Measurements from ENCODE around the gene RNF34. TPM values are rescaled to one million over a fixed set of nuclear protein-coding genes. Genes with fewer than 3 reads are reported as not detected.

Gene RNF34
- total RNA-seq, 5 donors from 2014 or later (not counting 1 experiment from before 2014, with no cell fraction given) = 71.8 to 94.5 (median 80.8) TPM

DNA sequence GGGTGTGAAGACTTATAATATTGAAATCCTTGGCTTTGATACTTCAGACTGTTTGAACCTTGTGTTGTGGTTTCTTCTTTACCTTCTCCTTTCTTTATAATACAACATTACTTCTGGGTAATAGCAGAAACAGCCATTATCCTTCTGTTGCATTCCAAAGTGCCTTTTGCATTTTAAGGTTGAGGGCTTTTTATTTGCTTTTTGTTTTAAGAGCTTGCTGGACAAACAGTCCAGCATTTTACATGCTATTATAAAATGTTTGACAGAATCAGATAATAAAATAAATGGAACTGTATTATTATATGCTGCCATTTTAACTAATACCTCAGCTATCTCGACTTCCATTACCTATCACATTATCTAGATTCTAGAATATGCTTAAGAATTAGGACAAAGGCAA, 14.0 kb downstream of the RNF34 start:
- Mint-ChIP-seq H3K27me3 (no peaks in the 10 kb centered on the region), H3K9me3 (no peaks in the 10 kb centered on the region), H3K36me3 (peaks cover 23% of the 10 kb centered on the region), H3K4me3 (no peak overlapping the region), H3K27ac (no peak overlapping the region), H3K4me1 (peaks cover 24 to 38% (median 36%) of the 10 kb centered on the region in 3 donors)
- POLR2A ChIA-PET = interaction anchor here (0.5 to 0.7 kb wide), 4 partner anchors 12 to 1784 kb away, joined by 3 to 11 read pairs (median 4); no protein-coding TSS in a partner anchor
- DNase-seq = no peak
- CTCF ChIA-PET = interaction anchor here in 1 of 2 donors (0.5 to 0.6 kb wide), 2 partner anchors 21 to 990 kb away, joined by 5 to 6 read pairs; no protein-coding TSS in a partner anchor
- Histone ChIP-seq H3K9me3 (no peaks in the 10 kb centered on the region), H3K36me3 (ENCODE audit: control insufficient read depth in 2 of 2, extremely low read depth in 1 of 2, insufficient read depth in 1 of 2, low read length in 1 of 2) (peaks cover 5 to 46% of the 10 kb centered on the region in 2 donors), H3K27ac (ENCODE audit: low read length) (no peak overlapping the region), H3K4me3 (ENCODE audit: control insufficient read depth in 1 of 2, extremely low read depth in 1 of 2, low read length in 1 of 2) (no peak overlapping the region), H3K27me3 (replicated peaks in 1 of 2; ENCODE audit: control insufficient read depth in 2 of 2, extremely low read depth in 1 of 2, insufficient read depth in 2 of 2, low read length in 1 of 2) (no peaks in the 10 kb centered on the region), H3K4me1 (ENCODE audit: control insufficient read depth in 1 of 2, extremely low read depth in 1 of 2, insufficient read depth in 2 of 2, low read length in 2 of 2) (no peaks in the 10 kb centered on the region)
- no CpG with 5 or more reads among the region's 1 CpG for WGBS (ENCODE audit: insufficient coverage)
- ATAC-seq (replicated peaks in 1 of 4) = no peak

- Histone ChIP-seq H3K36me3 (ENCODE audit: control insufficient read depth in 2 of 2, extremely low read depth in 1 of 2, insufficient read depth in 1 of 2, low read length in 1 of 2) (peaks cover 5 to 72% of the 10 kb centered on the region in 2 donors), H3K4me1 (ENCODE audit: control insufficient read depth in 1 of 2, extremely low read depth in 1 of 2, insufficient read depth in 2 of 2, low read length in 2 of 2) (no peaks in the 10 kb centered on the region), H3K27me3 (replicated peaks in 1 of 2; ENCODE audit: control insufficient read depth in 2 of 2, extremely low read depth in 1 of 2, insufficient read depth in 2 of 2, low read length in 1 of 2) (no peaks in the 10 kb centered on the region), H3K27ac (ENCODE audit: low read length) (no peak overlapping the region), H3K9me3 (no peaks in the 10 kb centered on the region), H3K4me3 (ENCODE audit: control insufficient read depth in 1 of 2, extremely low read depth in 1 of 2, low read length in 1 of 2) (no peak overlapping the region)
- no peak overlapping the region for H3K4me3 Mint-ChIP-seq
- 100% methylated on average over 1 of the region's 6 CpGs for WGBS (ENCODE audit: insufficient coverage)
- H3K9me3 Mint-ChIP-seq = no peaks in the 10 kb centered on the region
- H3K27ac Mint-ChIP-seq = no peak overlapping the region
- no peaks in the 10 kb centered on the region for H3K27me3 Mint-ChIP-seq
- POLR2A ChIA-PET = no interaction called here
- DNase-seq = no peak
- CTCF ChIA-PET = interaction anchor here in 1 of 2 donors (0.5 to 0.6 kb wide), 2 partner anchors 26 to 367 kb away, joined by 3 to 4 read pairs; no protein-coding TSS in a partner anchor
- peaks cover 48% of the 10 kb centered on the region for H3K36me3 Mint-ChIP-seq
- no peak for ATAC-seq (replicated peaks in 1 of 4)
- peaks cover 19 to 27% (median 19%) of the 10 kb centered on the region in 3 donors for H3K4me1 Mint-ChIP-seq
Measured at GRCh38 chr12:121417847-121418246, 17.9 kb downstream of the RNF34 start.

- ChIA-PET CTCF (no interaction called here), POLR2A (interaction anchor here in 1 of 2 donors (0.6 kb wide), 1 partner anchor 28 kb away, joined by 4 read pairs; no protein-coding TSS in a partner anchor)
- H3K27ac ChIP-seq (ENCODE audit: low read length) = no peak overlapping the region
- H3K27me3 ChIP-seq (replicated peaks in 1 of 2; ENCODE audit: control insufficient read depth in 2 of 2, extremely low read depth in 1 of 2, insufficient read depth in 2 of 2, low read length in 1 of 2) = no peaks in the 10 kb centered on the region
- H3K27me3 Mint-ChIP-seq = no peaks in the 10 kb centered on the region
- H3K9me3 Mint-ChIP-seq = no peaks in the 10 kb centered on the region
- H3K4me3 ChIP-seq (ENCODE audit: control insufficient read depth in 1 of 2, extremely low read depth in 1 of 2, low read length in 1 of 2) = no peak overlapping the region
- no peak overlapping the region for H3K4me3 Mint-ChIP-seq
- peaks cover 11 to 20% (median 13%) of the 10 kb centered on the region in 3 donors for H3K4me1 Mint-ChIP-seq
- DNase-seq (no peak), ATAC-seq (replicated peaks in 1 of 4) (no peak)
- H3K4me1 ChIP-seq (ENCODE audit: control insufficient read depth in 1 of 2, extremely low read depth in 1 of 2, insufficient read depth in 2 of 2, low read length in 2 of 2) = no peaks in the 10 kb centered on the region
- H3K36me3 Mint-ChIP-seq = peaks cover 58% of the 10 kb centered on the region
- no peaks in the 10 kb centered on the region for H3K9me3 ChIP-seq
- peaks cover 9 to 88% of the 10 kb centered on the region in 2 donors for H3K36me3 ChIP-seq (ENCODE audit: control insufficient read depth in 2 of 2, extremely low read depth in 1 of 2, insufficient read depth in 1 of 2, low read length in 1 of 2)
- peak overlapping the region in 1 of 2 donors; percentile 44 for H3K27ac Mint-ChIP-seq
- 98% methylated on average over 5 of the region's 6 CpGs for WGBS (ENCODE audit: insufficient coverage)
Measured at GRCh38 chr12:121420109-121420508, 20.2 kb downstream of the RNF34 start.

- Mint-ChIP-seq H3K36me3 (peaks cover 53% of the 10 kb centered on the region), H3K4me3 (no peak overlapping the region), H3K27ac (no peak overlapping the region), H3K27me3 (no peaks in the 10 kb centered on the region), H3K4me1 (peaks cover 0 to 5% (median 4%) of the 10 kb centered on the region in 3 donors), H3K9me3 (no peaks in the 10 kb centered on the region)
- POLR2A ChIA-PET = no interaction called here
- Histone ChIP-seq H3K4me1 (ENCODE audit: control insufficient read depth in 1 of 2, extremely low read depth in 1 of 2, insufficient read depth in 2 of 2, low read length in 2 of 2) (no peaks in the 10 kb centered on the region), H3K4me3 (ENCODE audit: control insufficient read depth in 1 of 2, extremely low read depth in 1 of 2, low read length in 1 of 2) (no peak overlapping the region), H3K36me3 (ENCODE audit: control insufficient read depth in 2 of 2, extremely low read depth in 1 of 2, insufficient read depth in 1 of 2, low read length in 1 of 2) (peaks cover 15 to 92% of the 10 kb centered on the region in 2 donors), H3K9me3 (no peaks in the 10 kb centered on the region), H3K27me3 (replicated peaks in 1 of 2; ENCODE audit: control insufficient read depth in 2 of 2, extremely low read depth in 1 of 2, insufficient read depth in 2 of 2, low read length in 1 of 2) (no peaks in the 10 kb centered on the region), H3K27ac (ENCODE audit: low read length) (no peak overlapping the region)
- DNase-seq (no peak), ATAC-seq (replicated peaks in 1 of 4) (no peak)
- WGBS (ENCODE audit: insufficient coverage) = 92% methylated on average over 8 of the region's 14 CpGs
- CTCF ChIA-PET = interaction anchor here (0.5 to 0.6 kb wide), 2 partner anchors 35 to 290 kb away, joined by 3 to 4 read pairs; no protein-coding TSS in a partner anchor
Measured at GRCh38 chr12:121423253-121423652, 23.3 kb downstream of the RNF34 start.

DNA sequence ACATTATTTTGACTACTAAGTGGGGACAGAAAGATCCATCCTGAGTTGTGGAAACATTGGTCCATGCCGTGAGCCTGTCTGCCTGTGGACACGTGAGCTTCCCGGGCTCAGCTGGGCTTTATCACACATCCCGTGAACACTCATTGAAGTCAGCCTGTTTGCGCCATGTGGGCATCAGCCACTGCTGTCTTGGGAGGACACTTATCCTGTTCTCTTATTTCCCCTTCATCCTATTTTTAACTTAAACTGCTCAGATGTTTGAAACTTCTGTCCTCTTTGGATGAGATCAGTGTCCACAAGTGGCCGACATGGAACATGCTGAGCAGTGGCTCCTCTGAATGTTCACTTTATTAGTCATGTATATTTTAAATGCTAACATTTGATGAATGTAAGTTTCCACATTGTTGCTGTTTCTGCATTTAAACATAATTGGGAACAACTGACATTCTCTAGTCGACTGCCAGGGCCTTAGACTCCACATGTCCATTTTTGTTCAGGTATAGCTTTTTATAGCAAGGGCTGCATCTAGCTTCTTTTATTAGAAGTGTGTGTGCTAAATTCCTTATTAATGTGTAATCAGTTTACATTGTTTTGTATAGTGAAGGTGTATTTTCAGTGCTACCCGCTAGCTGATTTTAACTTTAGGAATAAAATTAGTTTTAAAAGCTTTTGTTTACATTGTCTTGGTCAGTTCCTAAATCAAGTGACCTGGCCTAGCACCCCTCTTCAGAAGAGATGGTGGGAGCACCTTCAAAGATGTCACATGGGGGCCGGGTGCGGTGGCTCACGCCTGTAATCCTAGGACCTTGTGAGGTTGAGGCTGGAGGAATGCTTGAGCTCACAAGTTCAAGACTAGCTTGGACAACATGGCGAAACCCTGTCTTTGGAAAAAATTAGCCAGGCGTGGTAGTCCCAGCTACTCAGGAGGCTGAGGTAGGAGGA, 24.0 kb downstream of the RNF34 start:
- DNase-seq = no peak
- peaks cover 0 to 5% (median 4%) of the 10 kb centered on the region in 3 donors for H3K4me1 Mint-ChIP-seq
- CTCF ChIA-PET = interaction anchor here in 1 of 2 donors (0.5 kb wide), 1 partner anchor 289 kb away, joined by 4 read pairs; no protein-coding TSS in a partner anchor
- Histone ChIP-seq H3K4me3 (ENCODE audit: control insufficient read depth in 1 of 2, extremely low read depth in 1 of 2, low read length in 1 of 2) (no peak overlapping the region), H3K9me3 (no peaks in the 10 kb centered on the region), H3K4me1 (ENCODE audit: control insufficient read depth in 1 of 2, extremely low read depth in 1 of 2, insufficient read depth in 2 of 2, low read length in 2 of 2) (no peaks in the 10 kb centered on the region), H3K27me3 (replicated peaks in 1 of 2; ENCODE audit: control insufficient read depth in 2 of 2, extremely low read depth in 1 of 2, insufficient read depth in 2 of 2, low read length in 1 of 2) (no peaks in the 10 kb centered on the region), H3K36me3 (ENCODE audit: control insufficient read depth in 2 of 2, extremely low read depth in 1 of 2, insufficient read depth in 1 of 2, low read length in 1 of 2) (peaks cover 17 to 92% of the 10 kb centered on the region in 2 donors), H3K27ac (ENCODE audit: low read length) (no peak overlapping the region)
- H3K36me3 Mint-ChIP-seq = peaks cover 60% of the 10 kb centered on the region
- H3K27ac Mint-ChIP-seq = peak overlapping the region in 1 of 2 donors; percentile 19
- no peaks in the 10 kb centered on the region for H3K9me3 Mint-ChIP-seq
- POLR2A ChIA-PET = interaction anchor here in 1 of 2 donors (0.5 kb wide), 1 partner anchor 83 kb away, joined by 7 read pairs; no protein-coding TSS in a partner anchor
- WGBS (ENCODE audit: insufficient coverage) = 93% methylated on average over 10 of the region's 13 CpGs
- ATAC-seq (replicated peaks in 1 of 4) = no peak
- H3K27me3 Mint-ChIP-seq = no peaks in the 10 kb centered on the region
- H3K4me3 Mint-ChIP-seq = no peak overlapping the region

- DNase-seq (no peak), ATAC-seq (replicated peaks in 1 of 4) (no peak)
- H3K9me3 ChIP-seq = no peaks in the 10 kb centered on the region
- Mint-ChIP-seq H3K27me3 (no peaks in the 10 kb centered on the region), H3K4me3 (no peak overlapping the region), H3K9me3 (no peaks in the 10 kb centered on the region), H3K36me3 (peaks cover 59% of the 10 kb centered on the region), H3K27ac (peak overlapping the region; percentile 11 to 19), H3K4me1 (peaks cover 0 to 5% (median 4%) of the 10 kb centered on the region in 3 donors)
- no peak overlapping the region for H3K27ac ChIP-seq (ENCODE audit: low read length)
- no peak overlapping the region for H3K4me3 ChIP-seq (ENCODE audit: control insufficient read depth in 1 of 2, extremely low read depth in 1 of 2, low read length in 1 of 2)
- CTCF ChIA-PET = interaction anchor here (0.7 to 1.0 kb wide), 2 partner anchors 90 to 221 kb away, joined by 3 to 4 read pairs; no protein-coding TSS in a partner anchor
- peaks cover 17 to 92% of the 10 kb centered on the region in 2 donors for H3K36me3 ChIP-seq (ENCODE audit: control insufficient read depth in 2 of 2, extremely low read depth in 1 of 2, insufficient read depth in 1 of 2, low read length in 1 of 2)
- no peaks in the 10 kb centered on the region for H3K4me1 ChIP-seq (ENCODE audit: control insufficient read depth in 1 of 2, extremely low read depth in 1 of 2, insufficient read depth in 2 of 2, low read length in 2 of 2)
- no peaks in the 10 kb centered on the region for H3K27me3 ChIP-seq (replicated peaks in 1 of 2; ENCODE audit: control insufficient read depth in 2 of 2, extremely low read depth in 1 of 2, insufficient read depth in 2 of 2, low read length in 1 of 2)
- no CpG with 5 or more reads among the region's 1 CpG for WGBS (ENCODE audit: insufficient coverage)
- POLR2A ChIA-PET = interaction anchor here (0.5 to 0.7 kb wide), 2 partner anchors 82 to 1067 kb away, joined by 7 read pairs; no protein-coding TSS in a partner anchor
Measured at GRCh38 chr12:121424624-121424975, 24.7 kb downstream of the RNF34 start.
